Karpas-422 (cell line): ENCODE measurements around the gene SUMF1. TPM values are rescaled to one million over a fixed set of nuclear protein-coding genes. Genes with fewer than 3 reads are reported as not detected.

Experiments used
- DNase-seq: peaks from one replicate; pipeline ENCODE4 v3.0.0-alpha.2; 2015
- H2AFZ ChIP-seq: fragments of 200-600 bp; sonication (generic); 2 replicates; pipeline ENCODE4 v1.6.1; 2014; ENCODE audit warnings: antibody characterized with exemption, low read length, mixed read lengths
- H3K27ac ChIP-seq: fragments of 200-600 bp; sonication (generic); 2 replicates; pipeline ENCODE4 v1.5.1; 2014; ENCODE audit warnings: mild to moderate bottlenecking, low read length, moderate library complexity
- H3K27me3 ChIP-seq: fragments of 200-600 bp; sonication (generic); 2 replicates; pipeline ENCODE4 v1.6.1; 2014; ENCODE audit warnings: low read length, mixed read lengths
- H3K36me3 ChIP-seq: fragments of 200-600 bp; sonication (generic); 2 replicates; pipeline ENCODE4 v1.6.1; 2014; ENCODE audit warnings: low read length, mixed read lengths; ENCODE audit not compliant: insufficient read depth
- H3K4me1 ChIP-seq: fragments of 200-600 bp; sonication (generic); 2 replicates; pipeline ENCODE4 v1.6.1; 2014; ENCODE audit warnings: mild to moderate bottlenecking, low read length, mixed read lengths
- H3K4me2 ChIP-seq: fragments of 200-600 bp; sonication (generic); 2 replicates; pipeline ENCODE4 v1.6.1; 2014; ENCODE audit warnings: low read length, low read depth, mild to moderate bottlenecking; ENCODE audit not compliant: poor library complexity, severe bottlenecking
- H3K4me3 ChIP-seq: fragments of 200-600 bp; sonication (generic); 2 replicates; pipeline ENCODE4 v1.5.1; 2014; ENCODE audit warnings: mild to moderate bottlenecking, antibody characterized with exemption, low read length, mixed read lengths
- H3K79me2 ChIP-seq: fragments of 200-600 bp; sonication (generic); 2 replicates; pipeline ENCODE4 v1.6.1; 2014; ENCODE audit warnings: mild to moderate bottlenecking, low read length, mixed read lengths
- H3K9ac ChIP-seq: fragments of 200-600 bp; sonication (generic); 2 replicates; pipeline ENCODE4 v1.6.0; 2014; ENCODE audit warnings: low read length
- H3K9me2 ChIP-seq: fragments of 200-600 bp; sonication (generic), shearing (Covaris generic); replicated peaks from 2 replicates; pipeline ENCODE4 v1.6.0; 2014; ENCODE audit warnings: mild to moderate bottlenecking, low read length, moderate library complexity; ENCODE audit not compliant: insufficient read depth
- H3K9me3 ChIP-seq: fragments of 300-700, 200-600 bp; sonication (generic); 2 replicates; pipeline ENCODE4 v1.6.1; 2014; ENCODE audit warnings: low read length, mixed read lengths
- H4K20me1 ChIP-seq: fragments of 200-600 bp; sonication (generic); 2 replicates; pipeline ENCODE4 v1.6.1; 2014; ENCODE audit warnings: mild to moderate bottlenecking, antibody characterized with exemption, low read length, low read depth; ENCODE audit not compliant: insufficient read depth
- total RNA-seq: library from RNA; depleted of rRNA; stranded (reverse); fragments of >200 nt; shearing (Covaris generic); gene quantifications from 2 replicates; pipeline ENCODE4 v1.2.3, GENCODE V29; 2014; ENCODE audit warnings: low replicate concordance

The SUMF1 gene
- total RNA-seq, 1 experiment from 2014 or later: 13.5 TPM

GRCh38 chr3:4419920-4420319 is 47.1 kb downstream of the SUMF1 start:
- H3K27me3 ChIP-seq: no peaks in the 10 kb centered on the region
- H3K4me1 ChIP-seq: no peaks in the 10 kb centered on the region
- no peak overlapping the region for H3K9ac ChIP-seq
- no peaks in the 10 kb centered on the region for H3K36me3 ChIP-seq
- no peak overlapping the region for H3K4me2 ChIP-seq
- H3K27ac ChIP-seq: no peak overlapping the region
- H2AFZ ChIP-seq: no peak overlapping the region
- no peaks in the 10 kb centered on the region for H3K79me2 ChIP-seq
- H3K4me3 ChIP-seq: no peak overlapping the region
- H4K20me1 ChIP-seq: no peaks in the 10 kb centered on the region
- no peaks in the 10 kb centered on the region for H3K9me3 ChIP-seq
- H3K9me2 ChIP-seq: no peaks in the 10 kb centered on the region
- DNase-seq: no peak

GRCh38 chr3:4419386-4419785 is 47.7 kb downstream of the SUMF1 start:
- H3K4me1 ChIP-seq: no peaks in the 10 kb centered on the region
- H3K27ac ChIP-seq: no peak overlapping the region
- H3K4me2 ChIP-seq: no peak overlapping the region
- H4K20me1 ChIP-seq: no peaks in the 10 kb centered on the region
- no peaks in the 10 kb centered on the region for H3K9me3 ChIP-seq
- H3K36me3 ChIP-seq: no peaks in the 10 kb centered on the region
- no peaks in the 10 kb centered on the region for H3K79me2 ChIP-seq
- no peak for DNase-seq
- no peak overlapping the region for H3K4me3 ChIP-seq
- no peak overlapping the region for H2AFZ ChIP-seq
- no peak overlapping the region for H3K9ac ChIP-seq
- H3K27me3 ChIP-seq: no peaks in the 10 kb centered on the region
- H3K9me2 ChIP-seq: no peaks in the 10 kb centered on the region

- no peak for DNase-seq
- H3K9ac ChIP-seq: no peak overlapping the region
- H4K20me1 ChIP-seq: no peaks in the 10 kb centered on the region
- no peaks in the 10 kb centered on the region for H3K36me3 ChIP-seq
- no peak overlapping the region for H3K4me3 ChIP-seq
- no peak overlapping the region for H3K27ac ChIP-seq
- H3K4me1 ChIP-seq: no peaks in the 10 kb centered on the region
- H3K79me2 ChIP-seq: no peaks in the 10 kb centered on the region
- H3K27me3 ChIP-seq: no peaks in the 10 kb centered on the region
- no peak overlapping the region for H2AFZ ChIP-seq
- no peak overlapping the region for H3K4me2 ChIP-seq
- no peaks in the 10 kb centered on the region for H3K9me3 ChIP-seq
- no peaks in the 10 kb centered on the region for H3K9me2 ChIP-seq
These were observed 48.9 kb downstream of the SUMF1 start for GRCh38 chr3:4418156-4418555.

DNA sequence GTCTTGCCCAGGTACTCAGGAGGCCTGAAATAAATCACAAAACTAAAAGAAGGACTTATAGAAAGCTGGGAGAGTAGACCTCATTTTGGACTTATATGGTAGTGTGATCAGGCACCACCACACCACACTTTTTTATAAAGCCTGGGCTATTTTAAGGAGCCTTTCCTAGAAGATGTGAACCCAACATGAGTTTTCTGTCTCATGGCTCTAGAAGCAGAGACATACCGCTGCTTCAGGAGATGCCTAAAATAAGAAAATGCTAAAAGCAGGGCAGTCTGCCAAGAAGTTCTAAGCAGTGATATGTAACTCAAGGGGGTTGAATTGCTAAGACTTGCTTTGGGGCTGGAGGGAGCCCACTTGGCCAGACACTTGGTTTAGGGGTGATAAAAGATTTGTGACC is 49.6 kb downstream of the SUMF1 start:
- no peak overlapping the region for H3K4me3 ChIP-seq
- H3K9ac ChIP-seq: no peak overlapping the region
- no peaks in the 10 kb centered on the region for H3K36me3 ChIP-seq
- H2AFZ ChIP-seq: no peak overlapping the region
- H4K20me1 ChIP-seq: no peaks in the 10 kb centered on the region
- H3K4me2 ChIP-seq: no peak overlapping the region
- H3K9me3 ChIP-seq: no peaks in the 10 kb centered on the region
- no peaks in the 10 kb centered on the region for H3K4me1 ChIP-seq
- no peaks in the 10 kb centered on the region for H3K27me3 ChIP-seq
- no peaks in the 10 kb centered on the region for H3K79me2 ChIP-seq
- no peak for DNase-seq
- no peaks in the 10 kb centered on the region for H3K9me2 ChIP-seq
- no peak overlapping the region for H3K27ac ChIP-seq

GRCh38 chr3:4416961-4417360 is 50.1 kb downstream of the SUMF1 start:
- H3K9me2 ChIP-seq: no peaks in the 10 kb centered on the region
- H3K27ac ChIP-seq: no peak overlapping the region
- no peaks in the 10 kb centered on the region for H3K9me3 ChIP-seq
- no peak overlapping the region for H2AFZ ChIP-seq
- no peaks in the 10 kb centered on the region for H3K27me3 ChIP-seq
- no peak for DNase-seq
- no peak overlapping the region for H3K4me3 ChIP-seq
- H3K9ac ChIP-seq: no peak overlapping the region
- H3K4me1 ChIP-seq: no peaks in the 10 kb centered on the region
- no peak overlapping the region for H3K4me2 ChIP-seq
- no peaks in the 10 kb centered on the region for H4K20me1 ChIP-seq
- H3K36me3 ChIP-seq: no peaks in the 10 kb centered on the region
- H3K79me2 ChIP-seq: no peaks in the 10 kb centered on the region

- H3K27me3 ChIP-seq: no peaks in the 10 kb centered on the region
- no peaks in the 10 kb centered on the region for H3K79me2 ChIP-seq
- no peaks in the 10 kb centered on the region for H3K4me1 ChIP-seq
- H3K9ac ChIP-seq: no peak overlapping the region
- no peak overlapping the region for H3K4me3 ChIP-seq
- H2AFZ ChIP-seq: no peak overlapping the region
- no peaks in the 10 kb centered on the region for H4K20me1 ChIP-seq
- no peaks in the 10 kb centered on the region for H3K9me3 ChIP-seq
- H3K4me2 ChIP-seq: no peak overlapping the region
- no peak for DNase-seq
- no peaks in the 10 kb centered on the region for H3K36me3 ChIP-seq
- no peaks in the 10 kb centered on the region for H3K9me2 ChIP-seq
- no peak overlapping the region for H3K27ac ChIP-seq
These were observed 50.6 kb downstream of the SUMF1 start for GRCh38 chr3:4416427-4416945.

DNA sequence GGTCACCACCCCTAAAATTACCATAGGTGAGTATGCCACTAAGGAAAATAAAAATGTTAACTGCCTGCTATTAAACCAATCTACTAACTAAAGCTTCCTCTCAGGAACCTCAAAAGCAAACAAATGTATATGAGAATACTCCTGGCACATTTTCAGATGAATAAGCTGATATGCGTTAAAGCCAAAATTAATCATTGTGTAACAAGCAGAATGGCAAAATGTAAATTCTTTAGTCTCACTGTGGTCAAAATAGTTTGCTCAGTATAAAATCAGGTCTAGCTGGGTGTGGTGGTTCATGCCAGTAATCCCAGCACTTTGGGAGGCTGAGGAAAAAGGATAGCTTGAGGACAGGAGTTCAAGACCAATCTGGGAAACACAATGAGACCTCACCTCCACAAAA is 53.6 kb downstream of the SUMF1 start:
- Histone ChIP-seq H3K27ac (no peak overlapping the region), H3K4me1 (no peaks in the 10 kb centered on the region), H2AFZ (no peak overlapping the region), H3K9ac (no peak overlapping the region), H3K9me2 (no peaks in the 10 kb centered on the region), H3K36me3 (no peaks in the 10 kb centered on the region), H3K9me3 (no peaks in the 10 kb centered on the region), H3K4me3 (no peak overlapping the region), H3K79me2 (no peaks in the 10 kb centered on the region), H3K4me2 (no peak overlapping the region), H3K27me3 (no peaks in the 10 kb centered on the region), H4K20me1 (no peaks in the 10 kb centered on the region)
- no peak for DNase-seq

GRCh38 chr3:4411833-4412232 is 55.2 kb downstream of the SUMF1 start:
- H3K27me3 ChIP-seq: no peaks in the 10 kb centered on the region
- no peaks in the 10 kb centered on the region for H3K4me1 ChIP-seq
- H3K36me3 ChIP-seq: no peaks in the 10 kb centered on the region

DNA sequence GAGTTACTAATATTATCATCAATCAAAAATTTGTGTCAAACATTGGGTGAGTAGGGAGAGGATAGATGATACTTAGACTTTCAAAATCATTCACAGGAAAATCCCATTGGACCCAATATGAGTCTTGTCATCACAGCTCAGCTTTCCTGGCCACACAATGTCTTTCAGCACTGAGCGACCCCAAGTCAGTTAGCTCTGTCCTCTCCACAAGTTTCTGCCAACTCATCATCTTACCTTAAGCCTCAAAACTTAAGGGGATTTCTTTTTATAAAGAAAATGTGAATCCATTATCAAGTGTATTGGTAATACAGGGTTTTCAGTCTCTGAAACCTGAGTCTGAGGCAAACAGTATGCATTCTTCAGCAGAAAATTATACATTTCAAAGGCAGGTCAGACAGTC is 55.8 kb downstream of the SUMF1 start:
- Histone ChIP-seq H2AFZ (no peak overlapping the region), H3K36me3 (no peaks in the 10 kb centered on the region), H3K9ac (no peak overlapping the region), H3K27ac (no peak overlapping the region), H3K4me3 (no peak overlapping the region), H3K27me3 (no peaks in the 10 kb centered on the region), H3K4me1 (no peaks in the 10 kb centered on the region), H3K9me2 (no peaks in the 10 kb centered on the region), H4K20me1 (no peaks in the 10 kb centered on the region), H3K9me3 (no peaks in the 10 kb centered on the region), H3K4me2 (no peak overlapping the region), H3K79me2 (no peaks in the 10 kb centered on the region)
- DNase-seq: no peak

More at GRCh38 chr3:4411833-4412232, 55.2 kb downstream of the SUMF1 start:
- no peak for DNase-seq
- Histone ChIP-seq H3K9me3 (no peaks in the 10 kb centered on the region), H3K79me2 (no peaks in the 10 kb centered on the region), H3K9ac (no peak overlapping the region), H3K27ac (no peak overlapping the region), H3K9me2 (no peaks in the 10 kb centered on the region), H4K20me1 (no peaks in the 10 kb centered on the region), H3K4me2 (no peak overlapping the region), H3K4me3 (no peak overlapping the region), H2AFZ (no peak overlapping the region)
